IMR-90 (cell line): ENCODE data around the gene CEP128. TPM values are rescaled to one million over a fixed set of nuclear protein-coding genes. Genes with fewer than 3 reads are reported as not detected.

ENCODE experiments used
- ATAC-seq: fragments of 200-7000 bp; cut with Tn5 transposase; 2 replicates; pipeline ENCODE4 v1.9.1; 2020; ENCODE audit warnings: low read depth, mild to moderate bottlenecking, moderate library complexity
- BruUV-seq: library from RNA; stranded (reverse); fragments of 400-500 nt; replicated peaks from 2 replicates; lab custom pipeline; 2021; lab: Mats Ljungman, UMichigan
- CTCF ChIA-PET: fragments of 300-600 bp; formaldehyde crosslinking; extraction: SDS; loops from one replicate; lab custom pipeline; 2021; ENCODE audit warnings: antibody characterized with exemption; lab: Yijun Ruan, JAX
- POLR2A ChIA-PET: fragments of 300-600 bp; sonication (Branson Sonifier 250); formaldehyde crosslinking; loops from one replicate; lab custom pipeline; 2022; ENCODE audit warnings: antibody characterized with exemption; ENCODE audit not compliant: unreplicated experiment; lab: Charles Lee
- DNase-seq: peaks from one replicate; pipeline ENCODE4 v3.0.0; 2013
- H2AFZ ChIP-seq: replicated peaks from 2 replicates; pipeline ENCODE3; 2013; ENCODE audit warnings: low read length, mild to moderate bottlenecking; ENCODE audit not compliant: poor library complexity
- H2AK5ac ChIP-seq: 2 replicates; pipeline ENCODE4 v1.6.1; 2013; ENCODE audit warnings: low read depth, low read length, inconsistent platforms
- H2AK9ac ChIP-seq: replicated peaks from 2 replicates; pipeline ENCODE3; 2013; ENCODE audit warnings: mild to moderate bottlenecking, low read depth, low read length, moderate library complexity; ENCODE audit not compliant: poor library complexity
- H2BK120ac ChIP-seq: 2 replicates; pipeline ENCODE4 v1.6.1; 2013; ENCODE audit warnings: low read depth, low read length, inconsistent platforms
- H2BK15ac ChIP-seq: 3 replicates; pipeline ENCODE4 v1.6.1; 2013; ENCODE audit warnings: low read depth, low read length, inconsistent platforms
- H2BK20ac ChIP-seq: 2 replicates; pipeline ENCODE4 v1.6.1; 2013; ENCODE audit warnings: low read depth, mild to moderate bottlenecking, inconsistent platforms, low read length, moderate library complexity
- H2BK5ac ChIP-seq: 2 replicates; pipeline ENCODE4 v1.6.1; 2013; ENCODE audit warnings: mild to moderate bottlenecking, low read depth, low read length, inconsistent platforms; ENCODE audit not compliant: poor library complexity, severe bottlenecking
- H3K14ac ChIP-seq: replicated peaks from 2 replicates; pipeline ENCODE4 v1.6.1; 2013; ENCODE audit warnings: low read depth, low read length, inconsistent platforms
- H3K18ac ChIP-seq: 2 replicates; pipeline ENCODE4 v1.6.1; 2013; ENCODE audit warnings: low read depth, low read length, control low read depth
- H3K23ac ChIP-seq: 2 replicates; pipeline ENCODE4 v1.6.1; 2013; ENCODE audit warnings: low read depth, low read length, inconsistent platforms
- H3K27ac ChIP-seq: 2 replicates; pipeline ENCODE4 v1.5.1; 2013; ENCODE audit warnings: mild to moderate bottlenecking, control low read depth, low read length; ENCODE audit not compliant: insufficient read depth
- H3K27me3 ChIP-seq: 2 replicates; pipeline ENCODE4 v1.6.1; 2013; ENCODE audit warnings: low read length; ENCODE audit not compliant: control insufficient read depth, insufficient read depth
- H3K36me3 ChIP-seq: 2 replicates; pipeline ENCODE4 v1.6.1; 2013; ENCODE audit warnings: low read length, mixed read lengths; ENCODE audit not compliant: control insufficient read depth, insufficient read depth
- H3K4ac ChIP-seq: 2 replicates; pipeline ENCODE4 v1.6.1; 2013; ENCODE audit warnings: low read depth, low read length, inconsistent platforms
- H3K4me1 ChIP-seq: 2 replicates; pipeline ENCODE4 v1.6.1; 2013; ENCODE audit warnings: low read length, mixed read lengths; ENCODE audit not compliant: control insufficient read depth, insufficient read depth
- H3K4me2 ChIP-seq: 2 replicates; pipeline ENCODE4 v1.6.1; 2013; ENCODE audit warnings: low read depth, mild to moderate bottlenecking, control low read depth, low read length, moderate library complexity
- H3K4me3 ChIP-seq: 2 replicates; pipeline ENCODE4 v1.5.1; 2013; ENCODE audit warnings: low read depth, mild to moderate bottlenecking, control low read depth, low read length, moderate library complexity; ENCODE audit not compliant: insufficient read depth
- H3K56ac ChIP-seq: 2 replicates; pipeline ENCODE4 v1.6.1; 2013; ENCODE audit warnings: low read length, inconsistent platforms; ENCODE audit not compliant: insufficient read depth; ENCODE audit errors: extremely low read depth
- H3K79me1 ChIP-seq, 2 experiments: 2 replicates each; pipeline ENCODE4 v1.6.1; 2013; ENCODE audit warnings: low read length in 2 of 2, inconsistent platforms in 1 of 2, low read depth in 1 of 2
- H3K9ac ChIP-seq: 2 replicates; pipeline ENCODE4 v1.6.1; 2013; ENCODE audit warnings: low read depth, low read length, control low read depth
- H3K9me1 ChIP-seq: 2 replicates; pipeline ENCODE4 v1.6.1; 2013; ENCODE audit warnings: low read length, inconsistent platforms; ENCODE audit not compliant: insufficient read depth
- H3K9me3 ChIP-seq: 2 replicates; pipeline ENCODE4 v1.6.1; 2013; ENCODE audit warnings: low read length; ENCODE audit not compliant: control insufficient read depth, insufficient read depth
- H4K20me1 ChIP-seq: 2 replicates; pipeline ENCODE4 v1.6.1; 2013; ENCODE audit warnings: low read length, inconsistent platforms; ENCODE audit not compliant: insufficient read depth
- H4K5ac ChIP-seq: 2 replicates; pipeline ENCODE4 v1.6.1; 2013; ENCODE audit warnings: mild to moderate bottlenecking, low read depth, low read length, control low read depth
- H4K8ac ChIP-seq, 2 experiments: 2 replicates each; pipeline ENCODE4 v1.6.1; 2013; ENCODE audit warnings: low read depth in 2 of 2, low read length in 2 of 2, control low read depth in 1 of 2, inconsistent platforms in 1 of 2
- H4K91ac ChIP-seq: 2 replicates; pipeline ENCODE4 v1.6.1; 2013; ENCODE audit warnings: low read depth, low read length, inconsistent platforms; ENCODE audit not compliant: insufficient read depth
- CEBPB ChIP-seq: IDR thresholded peaks from 2 replicates; pipeline ENCODE4 v1.6.1; 2012; ENCODE audit warnings: low read depth, low read length, improper control_type of control experiment
- CTCF ChIP-seq: conservative IDR thresholded peaks from 2 replicates; pipeline ENCODE4 v1.5.1; 2012; ENCODE audit warnings: mild to moderate bottlenecking, low read depth, low read length, improper control_type of control experiment
- FOS ChIP-seq: fragments of 150-350 bp; IDR thresholded peaks from 2 replicates; pipeline ENCODE4 v1.6.1; 2016; ENCODE audit warnings: low read depth, low read length
- MAZ ChIP-seq: IDR thresholded peaks from 2 replicates; pipeline ENCODE4 v1.6.1; 2012; ENCODE audit warnings: low read depth, mild to moderate bottlenecking, low read length, improper control_type of control experiment, moderate library complexity, borderline replicate concordance
- RCOR1 ChIP-seq: IDR thresholded peaks from 2 replicates; pipeline ENCODE4 v1.6.1; 2012; ENCODE audit warnings: mild to moderate bottlenecking, low read length, improper control_type of control experiment; ENCODE audit not compliant: insufficient replicate concordance
- RFX5 ChIP-seq: IDR thresholded peaks from 2 replicates; pipeline ENCODE4 v1.8.0; 2012; ENCODE audit warnings: low read depth, mild to moderate bottlenecking, low read length, moderate library complexity
- WGBS, 2 experiments: methylation state at CpG; one replicate each; pipeline versions ENCODE4 v1.1.5 to v1.1.7; 2013; ENCODE audit warnings: missing lambda C conversion rate in 2 of 2; ENCODE audit not compliant: insufficient read length in 1 of 2; ENCODE audit errors: extremely low coverage in 2 of 2; 5-methylcytosine and 5-hydroxymethylcytosine counted together
- dilution Hi-C: fragments of 300-500 bp; cut with HindIII; formaldehyde crosslinking; loops from one replicate; pipeline ENCODE4 v1.14.3; 2018; ENCODE audit warnings: low sequenced_read_pairs; ENCODE audit not compliant: unreplicated experiment
- in situ Hi-C: fragments of 300-500 bp; cut with MboI; formaldehyde crosslinking; loops from 3 replicates; pipeline ENCODE4 v1.14.3; 2019; ENCODE audit warnings: low sequenced_read_pairs, inconsistent platforms, mixed read lengths
- intact Hi-C: fragments of 100-400 bp; cut with micrococcal nuclease; formaldehyde crosslinking; loops from 2 replicates; pipeline ENCODE4 v1.10.0; 2022
- polyA plus RNA-seq, 3 experiments: library from polyadenylated mRNA; depleted of rRNA; stranded (reverse); fragments of >200 nt; gene quantifications; 2 replicates each; pipeline ENCODE4 v1.2.3, GENCODE V29; 2012; ENCODE audit warnings: low replicate concordance in 1 of 3
- total RNA-seq: library from RNA; depleted of rRNA; stranded (reverse); fragments of >200 nt; gene quantifications from 2 replicates; pipeline ENCODE4 v1.2.3, GENCODE V29; 2012
- TF ChIP-seq, protein P1 (sequence below): fragments of 150-350 bp; IDR thresholded peaks from 2 replicates; pipeline ENCODE4 v1.6.1; 2016; ENCODE audit warnings: low read depth, mild to moderate bottlenecking, low read length, moderate library complexity, borderline replicate concordance

Gene CEP128
- total and polyA plus RNA-seq, 2 of the 4 experiments (the other 2 are of a cell fraction), result 1.9 to 5.7 TPM

GRCh38 chr14:80549141-80549540, 392.4 kb downstream of the CEP128 start:
- H2BK15ac ChIP-seq, result no peak overlapping the region

More at GRCh38 chr14:80549141-80549540, 392.4 kb downstream of the CEP128 start:
- no peak overlapping the region for H2AK9ac ChIP-seq
- H3K79me1 ChIP-seq, result no peaks in the 10 kb centered on the region
- no peak overlapping the region for H3K14ac ChIP-seq
- TF ChIP-seq, protein P1, sequence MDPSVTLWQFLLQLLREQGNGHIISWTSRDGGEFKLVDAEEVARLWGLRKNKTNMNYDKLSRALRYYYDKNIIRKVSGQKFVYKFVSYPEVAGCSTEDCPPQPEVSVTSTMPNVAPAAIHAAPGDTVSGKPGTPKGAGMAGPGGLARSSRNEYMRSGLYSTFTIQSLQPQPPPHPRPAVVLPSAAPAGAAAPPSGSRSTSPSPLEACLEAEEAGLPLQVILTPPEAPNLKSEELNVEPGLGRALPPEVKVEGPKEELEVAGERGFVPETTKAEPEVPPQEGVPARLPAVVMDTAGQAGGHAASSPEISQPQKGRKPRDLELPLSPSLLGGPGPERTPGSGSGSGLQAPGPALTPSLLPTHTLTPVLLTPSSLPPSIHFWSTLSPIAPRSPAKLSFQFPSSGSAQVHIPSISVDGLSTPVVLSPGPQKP, result no peak
- no peak for TF ChIP-seq RFX5
- no peak for TF ChIP-seq MAZ
- TF ChIP-seq RCOR1, result no peak
- TF ChIP-seq CEBPB, result no peak
- TF ChIP-seq CTCF, result no peak
- no peak for TF ChIP-seq FOS
- no peak overlapping the region for H3K56ac ChIP-seq
- no peaks in the 10 kb centered on the region for H3K9me3 ChIP-seq
- intact Hi-C loops, result no loop called here
- no peaks in the 10 kb centered on the region for H3K9me1 ChIP-seq
- BruUV-seq, result no TSS peak
- no peaks in the 10 kb centered on the region for H4K20me1 ChIP-seq
- ChIA-PET POLR2A (no interaction called here), CTCF (no interaction called here)
- no peak overlapping the region for H3K27ac ChIP-seq
- H3K36me3 ChIP-seq, result no peaks in the 10 kb centered on the region
- no peak overlapping the region for H2BK120ac ChIP-seq
- no peak overlapping the region for H3K18ac ChIP-seq
- no peak overlapping the region for H4K5ac ChIP-seq
- dilution Hi-C loops, result no loop called here
- no peak overlapping the region for H2BK5ac ChIP-seq
- H2AK5ac ChIP-seq, result no peak overlapping the region
- no peak overlapping the region for H3K4me2 ChIP-seq
- DNase-seq, result no peak
- H2AFZ ChIP-seq, result no peak overlapping the region
- H4K8ac ChIP-seq, result 0 out of 4 replicates have a peak overlapping the region, but pooled peaks of 1 of the 2 experiments have one; percentile 5
- H3K23ac ChIP-seq, result no peak overlapping the region
- H3K9ac ChIP-seq, result no peak overlapping the region
- H3K4me3 ChIP-seq, result no peak overlapping the region
- no peak overlapping the region for H3K4ac ChIP-seq
- H2BK20ac ChIP-seq, result no peak overlapping the region
- WGBS, 2 experiments, result 93% methylated on average over 5 of the region's 6 CpGs; no CpG with 5 or more reads in 1 of the 2 experiments
- H3K27me3 ChIP-seq, result no peaks in the 10 kb centered on the region
- ATAC-seq, result no peak
- H4K91ac ChIP-seq, result no peak overlapping the region
- H3K4me1 ChIP-seq, result peaks cover 2% of the 10 kb centered on the region
- in situ Hi-C loops, result no loop called here
